ENCODE data around the gene HSDL1. TPM values are rescaled to one million over a fixed set of nuclear protein-coding genes. Genes with fewer than 3 reads are reported as not detected.

Gene HSDL1
- polyA plus RNA-seq, 2 of the 4 experiments (the other 2 are of a cell fraction) = 17.9 to 24.9 TPM

GRCh38 chr16:84161037-84161436, 16.1 kb upstream of the HSDL1 start:
- CTCF ChIA-PET = interaction anchor here (0.9 to 2.0 kb wide), 5 partner anchors 15 to 323 kb away, joined by 3 to 12 read pairs (median 4); partner anchors contain the start of gene TAF1C

GRCh38 chr16:84159800-84160199, 14.8 kb upstream of the HSDL1 start:
- POLR2A ChIA-PET = no interaction called here
- Histone ChIP-seq H3K27ac (no peak overlapping the region), H3K9me3 (no peaks in the 10 kb centered on the region), H3K4me3 (no peak overlapping the region), H3K4me1 (no peaks in the 10 kb centered on the region), H3K4me2 (no peak overlapping the region)
- TF ChIP-seq RAD21 (conservative IDR thresholded peaks at IDR 0.05 in 1 of 2, IDR thresholded peaks at IDR 0.05 in 1 of 2) (no peak), FOSB (CRISPR knock-in tag; IDR thresholded peaks at IDR 0.05) (no peak), PBX3 (IDR thresholded peaks at IDR 0.05) (no peak), EP300 (IDR thresholded peaks at IDR 0.05) (no peak), CHD4 (IDR thresholded peaks at IDR 0.05; ENCODE audit: borderline replicate concordance) (no peak), RARB (CRISPR knock-in tag; IDR thresholded peaks at IDR 0.05) (no peak), HES2 (IDR thresholded peaks at IDR 0.05) (no peak), ZNF302 (CRISPR knock-in tag; IDR thresholded peaks at IDR 0.05) (no peak), TFCP2L1 (CRISPR knock-in tag; IDR thresholded peaks at IDR 0.05) (no peak), CBX8 (IDR thresholded peaks at IDR 0.05) (no peak), HOXB13 (CRISPR knock-in tag; IDR thresholded peaks at IDR 0.05; ENCODE audit: low read depth) (no peak), KDM1A (IDR thresholded peaks at IDR 0.05; ENCODE audit: low read depth) (no peak), REST (IDR thresholded peaks at IDR 0.05) (no peak), ATOH8 (CRISPR knock-in tag; IDR thresholded peaks at IDR 0.05; ENCODE audit: low read depth) (no peak), JUN (IDR thresholded peaks at IDR 0.05) (no peak), RCOR1 (IDR thresholded peaks at IDR 0.05; ENCODE audit: low read depth, low read length) (no peak), MYC (IDR thresholded peaks at IDR 0.05; ENCODE audit: borderline replicate concordance, low read length) (no peak)
- DNase-seq (ENCODE audit: low read depth in 1 of 2, low spot score in 1 of 2) (no peak), ATAC-seq (no peak), FAIRE-seq (no peak)
- 9% methylated on average over 1 of the region's 1 CpG for WGBS (ENCODE audit: missing lambda C conversion rate)
- CTCF ChIA-PET = interaction anchor here (1.4 to 2.0 kb wide), 2 partner anchors 27 to 149 kb away, joined by 3 to 12 read pairs; partner anchors contain the start of gene TAF1C

More at GRCh38 chr16:84161037-84161436, 16.1 kb upstream of the HSDL1 start:
- DNase-seq (ENCODE audit: low read depth in 1 of 2, low spot score in 1 of 2) = no peak
- Histone ChIP-seq H3K4me1 (no peaks in the 10 kb centered on the region), H3K4me2 (no peak overlapping the region), H3K27ac (no peak overlapping the region), H3K9me3 (no peaks in the 10 kb centered on the region), H3K4me3 (no peak overlapping the region)
- POLR2A ChIA-PET = no interaction called here
- TF ChIP-seq RCOR1 (IDR thresholded peaks at IDR 0.05; ENCODE audit: low read depth, low read length) = no peak
- no peak for TF ChIP-seq CEBPB (IDR thresholded peaks at IDR 0.05)
- no peak for TF ChIP-seq NPAS2 (CRISPR knock-in tag; IDR thresholded peaks at IDR 0.05; ENCODE audit: borderline replicate concordance)
- no peak for FAIRE-seq
- ATAC-seq = no peak
- WGBS (ENCODE audit: missing lambda C conversion rate) = 66% methylated on average over 10 of the region's 10 CpGs
